Naive thymus-derived CD4-positive, alpha-beta T cell (primary cell): Measurements from ENCODE around the gene PERM1. TPM values are rescaled to one million over a fixed set of nuclear protein-coding genes. Genes with fewer than 3 reads are reported as not detected.

Source experiments
- ATAC-seq: fragments of 150-1000 bp; cut with Tn5 transposase; 2 replicates; pipeline ENCODE4 v1.10.0; 2021; ENCODE audit warnings: mild to moderate bottlenecking, moderate library complexity
- CTCF ChIA-PET: fragments of 350-600 bp; sonication (Branson Sonifier 250); formaldehyde crosslinking; loops from one replicate; lab custom pipeline; 2021; ENCODE audit warnings: antibody characterized with exemption; lab: Charles Lee
- POLR2A ChIA-PET: fragments of 350-600 bp; sonication (Branson Sonifier 250); formaldehyde crosslinking; loops from one replicate; lab custom pipeline; 2021; ENCODE audit warnings: antibody characterized with exemption, inconsistent platforms; lab: Charles Lee
- DNase-seq, 9 donors: peaks; one replicate each; pipeline versions ENCODE4 v3.0.0 to v3.0.0-alpha.2; 2020 to 2022; ENCODE audit warnings: mixed read lengths in 1 of 9
- H3K27ac ChIP-seq: one replicate; pipeline ENCODE4 v1.7.0; 2013; ENCODE audit warnings: mild to moderate bottlenecking, low read depth, low read length, moderate library complexity
- H3K27me3 ChIP-seq, 2 donors: one replicate each; pipeline ENCODE4 v1.7.0; 2013; ENCODE audit warnings: low read length in 2 of 2, mild to moderate bottlenecking in 2 of 2, moderate library complexity in 2 of 2; ENCODE audit not compliant: control insufficient read depth in 2 of 2, insufficient read depth in 2 of 2
- H3K36me3 ChIP-seq, 3 experiments: 1 replicate in 2 of 3; 2 replicates in 1 of 3; pipeline ENCODE4 v1.7.0; 2013; ENCODE audit warnings: low read length in 3 of 3, mild to moderate bottlenecking in 3 of 3, moderate library complexity in 1 of 3; ENCODE audit not compliant: insufficient read depth in 3 of 3, control insufficient read depth in 2 of 3
- H3K4me1 ChIP-seq, 2 donors: one replicate each; pipeline ENCODE4 v1.7.0; 2013; ENCODE audit warnings: low read length in 2 of 2, mild to moderate bottlenecking in 2 of 2, moderate library complexity in 1 of 2; ENCODE audit not compliant: control insufficient read depth in 2 of 2, insufficient read depth in 2 of 2
- H3K4me3 ChIP-seq: 2 replicates; pipeline ENCODE4 v1.7.0; 2013; ENCODE audit warnings: mild to moderate bottlenecking, low read length
- H3K9me3 ChIP-seq, 3 experiments: 1 replicate in 2 of 3; 2 replicates in 1 of 3; pipeline ENCODE4 v1.7.0; 2013; ENCODE audit warnings: low read length in 3 of 3; ENCODE audit not compliant: control insufficient read depth in 2 of 3
- H3K27ac Mint-ChIP-seq, 9 donors: one replicate each; pipeline ENCODE4 v1.8.0; 2020 to 2022; ENCODE audit warnings: mixed read lengths in 9 of 9, mild to moderate bottlenecking in 8 of 9, moderate library complexity in 5 of 9, inconsistent platforms in 2 of 9
- H3K27me3 Mint-ChIP-seq, 5 donors: one replicate each; pipeline ENCODE4 v1.8.0; 2021 to 2022; ENCODE audit warnings: mixed read lengths in 5 of 5, mild to moderate bottlenecking in 1 of 5
- H3K36me3 Mint-ChIP-seq, 5 donors: one replicate each; pipeline ENCODE4 v1.8.0; 2020 to 2022; ENCODE audit warnings: mixed read lengths in 5 of 5, mild to moderate bottlenecking in 3 of 5, inconsistent platforms in 1 of 5
- H3K4me1 Mint-ChIP-seq, 7 donors: one replicate each; pipeline ENCODE4 v1.8.0; 2020 to 2022; ENCODE audit warnings: mixed read lengths in 7 of 7, mild to moderate bottlenecking in 3 of 7, inconsistent platforms in 1 of 7
- H3K4me3 Mint-ChIP-seq, 10 donors: one replicate each; pipeline ENCODE4 v1.8.0; 2020 to 2022; ENCODE audit warnings: mild to moderate bottlenecking in 10 of 10, mixed read lengths in 10 of 10, moderate library complexity in 6 of 10, inconsistent platforms in 2 of 10
- H3K9me3 Mint-ChIP-seq, 11 donors: one replicate each; pipeline ENCODE4 v1.8.0; 2020 to 2022; ENCODE audit warnings: mixed read lengths in 11 of 11, mild to moderate bottlenecking in 4 of 11, inconsistent platforms in 1 of 11, moderate library complexity in 1 of 11
- intact Hi-C, 2 donors: fragments of 100-400 bp; cut with micrococcal nuclease; formaldehyde crosslinking; loops; one replicate each; pipeline ENCODE4 v1.15.1; 2023
- polyA plus RNA-seq, 2 donors: library from polyadenylated mRNA; unstranded; fragments of 300-500 nt; fragmentation: Illumina TruSeq; gene quantifications; one replicate each; pipeline ENCODE4 v1.2.3, GENCODE V29; 2021
- total RNA-seq, 6 experiments: library from RNA in 5 of 6; stranded (reverse) in 5 of 6; gene quantifications; 1 replicate in 5 of 6; 2 replicates in 1 of 6; pipeline ENCODE4 v1.2.3 and lab custom pipeline; 2021 to 2026

Gene PERM1
- total and polyA plus RNA-seq, 7 experiments from 2014 or later = not detected

GRCh38 chr1:932173-932510 lies 49.8 kb downstream of the PERM1 start:
- Mint-ChIP-seq H3K4me3 (no peak overlapping the region), H3K36me3 (no peaks in the 10 kb centered on the region), H3K9me3 (no peaks in the 10 kb centered on the region), H3K27me3 (peaks cover 5 to 40% (median 16%) of the 10 kb centered on the region in 5 donors), H3K4me1 (peaks cover 0 to 5% (median 0%) of the 10 kb centered on the region in 7 donors), H3K27ac (no peak overlapping the region)
- DNase-seq = no peak
- ChIA-PET POLR2A (no interaction called here), CTCF (no interaction called here)
- Histone ChIP-seq H3K4me3 (no peak overlapping the region), H3K27me3 (no peaks in the 10 kb centered on the region), H3K4me1 (no peaks in the 10 kb centered on the region), H3K27ac (no peak overlapping the region), H3K36me3 (no peaks in the 10 kb centered on the region), H3K9me3 (no peaks in the 10 kb centered on the region)
- ATAC-seq = no peak
- intact Hi-C loops = no loop called here

- H3K27me3 ChIP-seq = no peaks in the 10 kb centered on the region
- CTCF ChIA-PET = no interaction called here
Measured at GRCh38 chr1:931380-932172, 50.3 kb downstream of the PERM1 start.

GRCh38 chr1:930633-931138 lies 51.2 kb downstream of the PERM1 start:
- Mint-ChIP-seq H3K4me3 (no peak overlapping the region), H3K9me3 (no peaks in the 10 kb centered on the region), H3K27me3 (peaks cover 16 to 48% (median 25%) of the 10 kb centered on the region in 5 donors), H3K36me3 (no peaks in the 10 kb centered on the region), H3K27ac (no peak overlapping the region), H3K4me1 (peaks cover 0 to 5% (median 0%) of the 10 kb centered on the region in 7 donors)
- ChIA-PET POLR2A (no interaction called here), CTCF (no interaction called here)
- Histone ChIP-seq H3K36me3 (no peaks in the 10 kb centered on the region), H3K27me3 (peaks cover 5% of the 10 kb centered on the region in 2 donors), H3K4me1 (peaks cover 0 to 2% of the 10 kb centered on the region in 2 donors), H3K4me3 (no peak overlapping the region), H3K27ac (no peak overlapping the region), H3K9me3 (no peaks in the 10 kb centered on the region)
- no peak for DNase-seq
- ATAC-seq = no peak
- intact Hi-C loops = no loop called here

More at GRCh38 chr1:931380-932172, 50.3 kb downstream of the PERM1 start:
- Histone ChIP-seq H3K4me1 (no peaks in the 10 kb centered on the region), H3K9me3 (no peaks in the 10 kb centered on the region), H3K4me3 (no peak overlapping the region), H3K27ac (no peak overlapping the region), H3K36me3 (no peaks in the 10 kb centered on the region)
- peaks cover 8 to 41% (median 20%) of the 10 kb centered on the region in 5 donors for H3K27me3 Mint-ChIP-seq
- no peak overlapping the region for H3K4me3 Mint-ChIP-seq
- peak overlapping the region in 1 of 9 donors; percentile 74 for H3K27ac Mint-ChIP-seq
- H3K9me3 Mint-ChIP-seq = no peaks in the 10 kb centered on the region
- POLR2A ChIA-PET = no interaction called here
- DNase-seq (no peak), ATAC-seq (no peak)
- peaks cover 0 to 5% (median 0%) of the 10 kb centered on the region in 7 donors for H3K4me1 Mint-ChIP-seq
- intact Hi-C loops = no loop called here
- no peaks in the 10 kb centered on the region for H3K36me3 Mint-ChIP-seq

GRCh38 chr1:929712-930632 lies 51.9 kb downstream of the PERM1 start:
- CTCF ChIA-PET = no interaction called here
- Histone ChIP-seq H3K36me3 (no peaks in the 10 kb centered on the region), H3K27me3 (peaks cover 6 to 7% of the 10 kb centered on the region in 2 donors), H3K4me1 (peaks cover 0 to 3% of the 10 kb centered on the region in 2 donors), H3K27ac (no peak overlapping the region), H3K9me3 (no peaks in the 10 kb centered on the region), H3K4me3 (no peak overlapping the region)
- no peak overlapping the region for H3K4me3 Mint-ChIP-seq
- peaks cover 14 to 44% (median 18%) of the 10 kb centered on the region in 5 donors for H3K27me3 Mint-ChIP-seq
- no peak for ATAC-seq
- no peaks in the 10 kb centered on the region for H3K36me3 Mint-ChIP-seq
- POLR2A ChIA-PET = no interaction called here
- DNase-seq = no peak
- H3K4me1 Mint-ChIP-seq = peaks cover 0 to 5% (median 0%) of the 10 kb centered on the region in 7 donors
- H3K9me3 Mint-ChIP-seq = no peaks in the 10 kb centered on the region
- intact Hi-C loops = no loop called here
- no peak overlapping the region for H3K27ac Mint-ChIP-seq

- ChIA-PET CTCF (no interaction called here), POLR2A (no interaction called here)
- H3K4me3 Mint-ChIP-seq = no peak overlapping the region
- H3K4me1 Mint-ChIP-seq = peaks cover 0 to 3% (median 0%) of the 10 kb centered on the region in 7 donors
- no peak overlapping the region for H3K27ac ChIP-seq
- H3K27me3 ChIP-seq = peaks cover 6 to 7% of the 10 kb centered on the region in 2 donors
- no peaks in the 10 kb centered on the region for H3K9me3 ChIP-seq
- H3K27me3 Mint-ChIP-seq = peaks cover 12 to 42% (median 15%) of the 10 kb centered on the region in 5 donors
- no peak for DNase-seq
- no peaks in the 10 kb centered on the region for H3K36me3 ChIP-seq
- intact Hi-C loops = no loop called here
- no peaks in the 10 kb centered on the region for H3K36me3 Mint-ChIP-seq
- H3K9me3 Mint-ChIP-seq = no peaks in the 10 kb centered on the region
- no peak overlapping the region for H3K4me3 ChIP-seq
- no peak for ATAC-seq
- peaks cover 0 to 3% of the 10 kb centered on the region in 2 donors for H3K4me1 ChIP-seq
- no peak overlapping the region for H3K27ac Mint-ChIP-seq
Measured at GRCh38 chr1:928825-929661, 52.9 kb downstream of the PERM1 start.

- no peaks in the 10 kb centered on the region for H3K9me3 Mint-ChIP-seq
- Histone ChIP-seq H3K36me3 (no peaks in the 10 kb centered on the region), H3K27me3 (peaks cover 7 to 16% of the 10 kb centered on the region in 2 donors), H3K4me3 (no peak overlapping the region), H3K9me3 (no peaks in the 10 kb centered on the region), H3K27ac (no peak overlapping the region), H3K4me1 (peaks cover 3 to 9% of the 10 kb centered on the region in 2 donors)
- DNase-seq (no peak), ATAC-seq (no peak)
- peaks cover 15 to 40% (median 18%) of the 10 kb centered on the region in 5 donors for H3K27me3 Mint-ChIP-seq
- POLR2A ChIA-PET = no interaction called here
- no peaks in the 10 kb centered on the region for H3K36me3 Mint-ChIP-seq
- intact Hi-C loops = no loop called here
- H3K27ac Mint-ChIP-seq = no peak overlapping the region
- peaks cover 0 to 10% (median 6%) of the 10 kb centered on the region in 7 donors for H3K4me1 Mint-ChIP-seq
- CTCF ChIA-PET = no interaction called here
- no peak overlapping the region for H3K4me3 Mint-ChIP-seq
Measured at GRCh38 chr1:927748-928147, 54.1 kb downstream of the PERM1 start.
